ENCODE measurements around the gene TMEM119. TPM values are rescaled to one million over a fixed set of nuclear protein-coding genes. Genes with fewer than 3 reads are reported as not detected.
A peak's percentile ranks its signal among the peaks of the same experiment; 100 is the strongest.

The TMEM119 gene, protein sequence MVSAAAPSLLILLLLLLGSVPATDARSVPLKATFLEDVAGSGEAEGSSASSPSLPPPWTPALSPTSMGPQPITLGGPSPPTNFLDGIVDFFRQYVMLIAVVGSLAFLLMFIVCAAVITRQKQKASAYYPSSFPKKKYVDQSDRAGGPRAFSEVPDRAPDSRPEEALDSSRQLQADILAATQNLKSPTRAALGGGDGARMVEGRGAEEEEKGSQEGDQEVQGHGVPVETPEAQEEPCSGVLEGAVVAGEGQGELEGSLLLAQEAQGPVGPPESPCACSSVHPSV
- total RNA-seq (2021) (1.0 TPM in 1 of 2 replicates, not detected in the other), Bru-seq, nascent RNA (not detected), BruChase-seq, experiment 1, labeled RNA remaining after a 2-hour chase (percentile 20 among the genes with signal in this experiment), BruChase-seq, experiment 2, labeled RNA remaining after a 6-hour chase (percentile 9 among the genes with signal in this experiment)
- long read RNA-seq: 0 reads

DNA sequence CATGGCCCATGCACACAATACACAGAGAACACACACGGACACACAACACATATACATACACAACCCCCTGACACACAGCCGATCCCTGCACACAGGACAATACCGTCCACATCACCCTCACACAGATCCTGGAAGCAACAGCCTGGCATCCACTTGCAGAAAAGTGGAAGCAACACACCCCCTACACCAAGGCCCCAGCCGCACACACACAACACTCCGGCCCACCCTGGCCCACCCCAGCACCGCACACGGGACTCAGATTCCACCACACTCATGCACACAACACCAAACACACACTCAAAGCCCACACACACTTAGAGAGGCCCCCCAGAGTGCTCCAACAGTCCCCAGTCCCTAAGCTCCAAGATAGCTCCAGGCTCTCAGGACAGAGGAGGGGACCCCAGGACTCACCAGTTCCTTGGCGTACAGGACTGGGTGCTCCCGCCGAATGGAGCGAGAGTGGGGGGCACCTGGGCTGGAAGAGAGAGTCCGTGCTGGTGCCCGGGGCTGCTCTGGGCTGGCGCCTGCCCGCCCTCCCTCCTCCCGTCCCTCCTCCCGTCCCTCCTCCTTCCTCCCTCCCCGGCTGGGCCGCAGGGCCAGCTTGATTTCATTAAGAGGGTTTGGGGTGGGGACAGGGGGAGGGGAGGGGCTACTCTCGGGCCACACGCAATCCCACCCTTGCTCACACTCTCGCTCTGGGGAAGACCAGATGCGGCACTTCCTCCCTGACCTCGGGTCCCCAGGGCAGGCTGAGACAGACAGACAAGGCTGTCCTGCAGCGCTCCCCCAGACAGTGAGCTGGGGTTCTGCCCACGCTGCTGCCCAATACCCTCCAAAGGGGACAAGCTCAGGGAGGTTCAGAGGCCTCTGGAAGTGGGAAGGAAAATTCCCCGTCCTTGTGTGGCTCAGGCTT lies at the start of gene TMEM119:
TMEM119 (minus strand) TSS at position 526 of the 913 bp plus-strand sequence. CDS start 5,701 bp downstream, outside the sequence.
- TF ChIP-seq EZH2 (IDR thresholded peaks at IDR 0.05; ENCODE audit: borderline replicate concordance, low read depth, low read length, poor library complexity, severe bottlenecking): no peak
- no peak for TF ChIP-seq CTCF (conservative IDR thresholded peaks at IDR 0.05; ENCODE audit: low read depth, low read length)
- no peaks in the 10 kb centered on the region for H3K27me3 ChIP-seq (replicated peaks; ENCODE audit: insufficient read depth, low read depth, low read length, poor library complexity)
- H3K36me3 ChIP-seq (ENCODE audit: insufficient read depth, low read length, poor library complexity, severe bottlenecking): no peaks in the 10 kb centered on the region
- BruUV-seq (replicated peaks): no TSS peak
- H3K4me1 ChIP-seq (ENCODE audit: insufficient read depth, low read length, poor library complexity, severe bottlenecking): no peaks in the 10 kb centered on the region
- no peak for DNase-seq (ENCODE audit: low spot score)
- no peaks in the 10 kb centered on the region for H3K9me3 ChIP-seq (ENCODE audit: low read depth, low read length, poor library complexity, severe bottlenecking)
- no peak within 1 kb of the TSS for H3K27ac ChIP-seq (ENCODE audit: low read depth, low read length, poor library complexity, severe bottlenecking)
- intact Hi-C loops (cut with micrococcal nuclease; ENCODE audit: unreplicated experiment): no loop called here
- ChIA-PET POLR2A (ENCODE audit: low non-redundant PET) (no interaction called here), CTCF (interaction anchor here (0.7 kb wide), 1 partner anchor 27 kb away, joined by 3 read pairs; no protein-coding TSS in a partner anchor)
- H3K4me3 ChIP-seq (ENCODE audit: low read depth, low read length, poor library complexity, severe bottlenecking): no peak within 1 kb of the TSS

DNA sequence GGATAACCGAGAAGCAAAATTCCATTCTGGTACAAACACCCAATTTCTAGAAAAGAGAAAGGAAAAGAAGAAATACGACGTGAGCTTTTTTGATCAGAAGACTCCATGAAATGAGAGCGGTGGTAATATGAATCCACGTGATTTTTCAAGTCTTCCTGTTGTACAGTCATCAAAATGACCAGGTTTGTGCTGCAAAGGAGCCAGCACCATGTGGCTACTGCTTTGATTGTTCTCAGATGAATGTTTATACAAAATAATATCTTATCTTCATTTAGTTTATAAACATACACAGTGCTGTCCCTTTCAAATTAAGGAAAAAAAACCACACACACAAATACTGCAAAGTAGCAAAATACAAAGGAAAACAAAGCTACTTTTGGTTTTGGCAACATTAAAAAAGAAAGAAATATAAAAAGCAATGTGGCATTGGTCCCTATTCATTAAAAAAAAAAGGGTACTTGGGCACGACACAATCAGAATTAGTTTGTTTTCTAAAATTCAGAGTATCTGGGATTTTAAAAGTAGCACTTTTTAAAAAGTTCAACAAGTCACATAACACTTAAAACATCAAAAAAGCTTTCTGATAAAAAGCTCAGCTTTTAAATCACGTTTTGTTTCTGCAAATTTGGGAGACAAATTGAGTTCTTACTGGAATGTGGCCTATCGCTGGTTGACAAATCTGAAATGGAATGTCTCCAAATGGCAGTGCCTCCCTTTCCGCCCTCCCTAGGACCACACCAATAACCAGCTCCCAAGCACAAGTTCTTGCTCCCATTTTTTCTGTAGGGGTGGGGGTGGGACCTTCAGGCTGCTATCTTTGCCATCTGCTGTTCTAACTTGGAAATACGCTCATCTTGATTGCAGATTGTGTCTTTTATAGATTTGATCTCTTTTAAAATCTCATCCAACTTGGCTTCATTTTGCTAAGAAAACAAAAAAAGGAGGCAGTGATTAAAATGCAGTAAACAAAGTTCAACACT lies 49.0 kb upstream of the TMEM119 start:
- ChIA-PET CTCF (interaction anchor here (0.7 kb wide), 2 partner anchors 27 to 253 kb away, joined by 6 to 10 read pairs; no protein-coding TSS in a partner anchor), POLR2A (ENCODE audit: low non-redundant PET) (no interaction called here)
- no peak for DNase-seq (ENCODE audit: low spot score)
- peaks cover 63% of the 10 kb centered on the region for H3K36me3 ChIP-seq (ENCODE audit: insufficient read depth, low read length, poor library complexity, severe bottlenecking)
- TF ChIP-seq CTCF (conservative IDR thresholded peaks at IDR 0.05; ENCODE audit: low read depth, low read length): 0 out of 2 replicates have a peak, but pooled peaks have one; percentile 9
- no peak for TF ChIP-seq EZH2 (IDR thresholded peaks at IDR 0.05; ENCODE audit: borderline replicate concordance, low read depth, low read length, poor library complexity, severe bottlenecking)
- H3K27ac ChIP-seq (ENCODE audit: low read depth, low read length, poor library complexity, severe bottlenecking): no peak overlapping the region
- H3K27me3 ChIP-seq (replicated peaks; ENCODE audit: insufficient read depth, low read depth, low read length, poor library complexity): no peaks in the 10 kb centered on the region
- H3K4me3 ChIP-seq (ENCODE audit: low read depth, low read length, poor library complexity, severe bottlenecking): no peak overlapping the region
- no peaks in the 10 kb centered on the region for H3K4me1 ChIP-seq (ENCODE audit: insufficient read depth, low read length, poor library complexity, severe bottlenecking)
- intact Hi-C loops (cut with micrococcal nuclease; ENCODE audit: unreplicated experiment): no loop called here
- H3K9me3 ChIP-seq (ENCODE audit: low read depth, low read length, poor library complexity, severe bottlenecking): no peaks in the 10 kb centered on the region
- no TSS peak for BruUV-seq (replicated peaks)
